HUES48 (cell line): ENCODE measurements around the gene NPTX2.

Experiments used
- H3K27ac ChIP-seq: one replicate; pipeline ENCODE4 v1.7.0; 2013; ENCODE audit warnings: low read depth, low read length, inconsistent platforms
- H3K27me3 ChIP-seq: 2 replicates; pipeline ENCODE4 v1.6.1; 2013; ENCODE audit warnings: mild to moderate bottlenecking, low read length; ENCODE audit not compliant: control insufficient read depth, insufficient read depth
- H3K36me3 ChIP-seq: 2 replicates; pipeline ENCODE4 v1.6.1; 2013; ENCODE audit warnings: low read length; ENCODE audit not compliant: control insufficient read depth, insufficient read depth
- H3K4me1 ChIP-seq: 2 replicates; pipeline ENCODE4 v1.6.1; 2013; ENCODE audit warnings: mild to moderate bottlenecking, low read length; ENCODE audit not compliant: control insufficient read depth, insufficient read depth
- H3K4me3 ChIP-seq: 2 replicates; pipeline ENCODE4 v1.5.1; 2013; ENCODE audit warnings: mild to moderate bottlenecking, low read depth, low read length
- H3K9ac ChIP-seq: 2 replicates; pipeline ENCODE4 v1.6.1; 2013; ENCODE audit warnings: mild to moderate bottlenecking, low read depth, low read length, moderate library complexity
- H3K9me3 ChIP-seq: 2 replicates; pipeline ENCODE4 v1.6.1; 2013; ENCODE audit warnings: low read length; ENCODE audit not compliant: control insufficient read depth, insufficient read depth

The NPTX2 gene

GRCh38 chr7:98655611-98656010 lies 38.5 kb downstream of the NPTX2 start:
- no peaks in the 10 kb centered on the region for H3K27me3 ChIP-seq
- no peaks in the 10 kb centered on the region for H3K36me3 ChIP-seq
- no peaks in the 10 kb centered on the region for H3K9me3 ChIP-seq
- H3K9ac ChIP-seq: no peak overlapping the region
- no peak overlapping the region for H3K4me3 ChIP-seq
- H3K4me1 ChIP-seq: no peaks in the 10 kb centered on the region
- no peak overlapping the region for H3K27ac ChIP-seq

GRCh38 chr7:98656899-98657298 lies 39.8 kb downstream of the NPTX2 start:
- Histone ChIP-seq H3K4me1 (no peaks in the 10 kb centered on the region), H3K9ac (no peak overlapping the region), H3K4me3 (no peak overlapping the region), H3K27ac (no peak overlapping the region), H3K9me3 (no peaks in the 10 kb centered on the region), H3K36me3 (no peaks in the 10 kb centered on the region), H3K27me3 (no peaks in the 10 kb centered on the region)

- H3K36me3 ChIP-seq: no peaks in the 10 kb centered on the region
- no peaks in the 10 kb centered on the region for H3K9me3 ChIP-seq
- no peaks in the 10 kb centered on the region for H3K27me3 ChIP-seq
- no peaks in the 10 kb centered on the region for H3K4me1 ChIP-seq
- no peak overlapping the region for H3K9ac ChIP-seq
- no peak overlapping the region for H3K27ac ChIP-seq
- H3K4me3 ChIP-seq: no peak overlapping the region
These were observed 40.7 kb downstream of the NPTX2 start for GRCh38 chr7:98657736-98658135.

GRCh38 chr7:98659756-98660155 lies 42.7 kb downstream of the NPTX2 start:
- Histone ChIP-seq H3K27ac (no peak overlapping the region), H3K27me3 (no peaks in the 10 kb centered on the region), H3K9ac (no peak overlapping the region), H3K4me1 (no peaks in the 10 kb centered on the region), H3K36me3 (no peaks in the 10 kb centered on the region), H3K9me3 (no peaks in the 10 kb centered on the region), H3K4me3 (no peak overlapping the region)

GRCh38 chr7:98661607-98662006 lies 44.5 kb downstream of the NPTX2 start:
- Histone ChIP-seq H3K4me1 (no peaks in the 10 kb centered on the region), H3K9ac (no peak overlapping the region), H3K36me3 (no peaks in the 10 kb centered on the region), H3K27me3 (peaks cover 3% of the 10 kb centered on the region; the same call in 1 of the 2 replicates), H3K4me3 (no peak overlapping the region), H3K9me3 (no peaks in the 10 kb centered on the region), H3K27ac (no peak overlapping the region)

GRCh38 chr7:98662289-98662688 lies 45.2 kb downstream of the NPTX2 start:
- Histone ChIP-seq H3K36me3 (no peaks in the 10 kb centered on the region), H3K9me3 (no peaks in the 10 kb centered on the region), H3K4me3 (no peak overlapping the region), H3K4me1 (no peaks in the 10 kb centered on the region), H3K27ac (no peak overlapping the region), H3K9ac (no peak overlapping the region), H3K27me3 (peaks cover 8% of the 10 kb centered on the region)

GRCh38 chr7:98664882-98665281 lies 47.8 kb downstream of the NPTX2 start:
- H3K9me3 ChIP-seq: no peaks in the 10 kb centered on the region
- peaks cover 31% of the 10 kb centered on the region for H3K27me3 ChIP-seq
- no peak overlapping the region for H3K4me3 ChIP-seq
- no peaks in the 10 kb centered on the region for H3K36me3 ChIP-seq
- H3K27ac ChIP-seq: no peak overlapping the region
- 0 out of 2 replicates have a peak, but pooled peaks cover 3% of the 10 kb centered on the region for H3K4me1 ChIP-seq
- H3K9ac ChIP-seq: no peak overlapping the region

GRCh38 chr7:98668255-98668654 lies 51.2 kb downstream of the NPTX2 start:
- Histone ChIP-seq H3K27ac (no peak overlapping the region), H3K4me3 (no peak overlapping the region), H3K9ac (no peak overlapping the region), H3K4me1 (0 out of 2 replicates have a peak, but pooled peaks cover 3% of the 10 kb centered on the region), H3K9me3 (no peaks in the 10 kb centered on the region), H3K27me3 (peaks cover 33% of the 10 kb centered on the region), H3K36me3 (no peaks in the 10 kb centered on the region)

GRCh38 chr7:98669329-98670000 lies 52.4 kb downstream of the NPTX2 start:
- Histone ChIP-seq H3K9me3 (no peaks in the 10 kb centered on the region), H3K4me1 (0 out of 2 replicates have a peak, but pooled peaks cover 3% of the 10 kb centered on the region), H3K27me3 (peaks cover 33% of the 10 kb centered on the region), H3K4me3 (no peak overlapping the region), H3K36me3 (no peaks in the 10 kb centered on the region), H3K9ac (no peak overlapping the region), H3K27ac (no peak overlapping the region)

- H3K9me3 ChIP-seq: no peaks in the 10 kb centered on the region
These were observed 53.1 kb downstream of the NPTX2 start for GRCh38 chr7:98670186-98670585.

GRCh38 chr7:98671733-98672331 lies 54.7 kb downstream of the NPTX2 start:
- no peaks in the 10 kb centered on the region for H3K9me3 ChIP-seq
- H3K9ac ChIP-seq: no peak overlapping the region
- H3K36me3 ChIP-seq: no peaks in the 10 kb centered on the region
- 0 out of 2 replicates have a peak, but pooled peaks cover 3% of the 10 kb centered on the region for H3K4me1 ChIP-seq
- no peak overlapping the region for H3K4me3 ChIP-seq
- no peak overlapping the region for H3K27ac ChIP-seq
- peaks cover 28% of the 10 kb centered on the region for H3K27me3 ChIP-seq

More at GRCh38 chr7:98670186-98670585, 53.1 kb downstream of the NPTX2 start:
- H3K27me3 ChIP-seq: peaks cover 33% of the 10 kb centered on the region
- no peak overlapping the region for H3K27ac ChIP-seq
- H3K36me3 ChIP-seq: no peaks in the 10 kb centered on the region
- H3K4me3 ChIP-seq: no peak overlapping the region
- H3K9ac ChIP-seq: no peak overlapping the region
- H3K4me1 ChIP-seq: 0 out of 2 replicates have a peak, but pooled peaks cover 3% of the 10 kb centered on the region
